SK-N-SH (cell line): ENCODE results near the gene SYCE1L. TPM values are rescaled to one million over a fixed set of nuclear protein-coding genes. Genes with fewer than 3 reads are reported as not detected.

ENCODE experiments used
- CTCF ChIA-PET: fragments of 300-600, 350-600 bp; formaldehyde crosslinking; extraction: SDS; loops from one replicate; lab custom pipeline; 2021; lab: Yijun Ruan, JAX
- POLR2A ChIA-PET: fragments of 350-600 bp; sonication (Branson Sonifier 250); formaldehyde crosslinking; extraction: SDS; loops from one replicate; lab custom pipeline; 2020; ENCODE audit warnings: antibody characterized with exemption, inconsistent platforms; lab: Yijun Ruan, JAX
- DNase-seq: peaks from one replicate; pipeline ENCODE4 v3.0.0; 2012
- H2AFZ ChIP-seq: fragments of 200-600 bp; sonication (generic); 2 replicates; pipeline ENCODE4 v1.8.1; 2016; ENCODE audit warnings: antibody characterized with exemption, mild to moderate bottlenecking, low read depth
- H3F3A ChIP-seq: fragments of 200-600 bp; sonication (generic); replicated peaks from 2 replicates; pipeline ENCODE3; 2016; ENCODE audit warnings: antibody characterized with exemption, mild to moderate bottlenecking; ENCODE audit not compliant: insufficient read depth
- H3K27ac ChIP-seq, 2 experiments: fragments of 200-500 bp in 1 of 2; fragments of 200-600 bp in 1 of 2; sonication (Bioruptor generic) in 1 of 2; sonication (generic), shearing (Covaris generic) in 1 of 2; 2 replicates each; pipeline versions ENCODE4 v1.5.1 to v1.6.1; 2014 to 2016; ENCODE audit warnings: low read depth in 2 of 2, inconsistent platforms in 1 of 2, low read length in 1 of 2, mild to moderate bottlenecking in 1 of 2, mixed read lengths in 1 of 2
- H3K27me3 ChIP-seq: fragments of 200-600 bp; sonication (generic), shearing (Covaris generic); 2 replicates; pipeline ENCODE4 v1.6.1; 2016; ENCODE audit warnings: mixed run types; ENCODE audit not compliant: insufficient read depth
- H3K36me3 ChIP-seq, 2 experiments: fragments of 200-500 bp in 1 of 2; fragments of 200-600 bp in 1 of 2; sonication (Bioruptor generic) in 1 of 2; sonication (generic) in 1 of 2; replicated peaks in 1 of 2; 2 replicates each; pipeline versions ENCODE3 to v1.5.1; 2014 to 2016; ENCODE audit warnings: low read length in 1 of 2, mild to moderate bottlenecking in 1 of 2; ENCODE audit not compliant: insufficient read depth in 2 of 2, control insufficient read depth in 1 of 2
- H3K4me1 ChIP-seq, 2 experiments: fragments of 200-500 bp in 1 of 2; fragments of 200-600 bp in 1 of 2; sonication (Bioruptor generic) in 1 of 2; sonication (generic), shearing (Covaris generic) in 1 of 2; 2 replicates each; pipeline versions ENCODE4 v1.5.1 to v1.6.1; 2014 to 2016; ENCODE audit warnings: low read depth in 1 of 2, low read length in 1 of 2, mixed run types in 1 of 2; ENCODE audit not compliant: insufficient read depth in 2 of 2, control insufficient read depth in 1 of 2
- H3K4me2 ChIP-seq: fragments of 200-600 bp; sonication (generic), shearing (Covaris generic); 2 replicates; pipeline ENCODE4 v1.6.1; 2017; ENCODE audit warnings: mixed run types
- H3K4me3 ChIP-seq, 2 experiments: fragments of 200-500 bp in 1 of 2; fragments of 200-600 bp in 1 of 2; sonication (Bioruptor generic) in 1 of 2; sonication (generic), shearing (Covaris generic) in 1 of 2; 2 replicates each; pipeline versions ENCODE4 v1.5.1 to v1.8.1; 2014 to 2016; ENCODE audit warnings: low read depth in 2 of 2, inconsistent platforms in 1 of 2, low read length in 1 of 2, mild to moderate bottlenecking in 1 of 2, mixed read lengths in 1 of 2, moderate library complexity in 1 of 2
- H3K79me2 ChIP-seq: fragments of 200-600 bp; sonication (generic); 2 replicates; pipeline ENCODE4 v1.8.1; 2017; ENCODE audit warnings: mild to moderate bottlenecking; ENCODE audit not compliant: insufficient read depth
- H3K9ac ChIP-seq: fragments of 200-600 bp; sonication (generic); 2 replicates; pipeline ENCODE4 v1.6.1; 2017; ENCODE audit warnings: mixed run types
- H3K9me2 ChIP-seq: fragments of 200-600 bp; sonication (generic); 2 replicates; pipeline ENCODE4 v1.6.1; 2017; ENCODE audit warnings: mixed run types
- H3K9me3 ChIP-seq: fragments of 200-600 bp; sonication (generic); 2 replicates; pipeline ENCODE4 v1.6.1; 2017; ENCODE audit warnings: mixed run types, mild to moderate bottlenecking, moderate library complexity
- H4K20me1 ChIP-seq: fragments of 200-600 bp; sonication (generic); 2 replicates; pipeline ENCODE4 v1.6.1; 2017; ENCODE audit warnings: mild to moderate bottlenecking, mixed run types; ENCODE audit not compliant: insufficient read depth
- CTCF ChIP-seq: fragments of 200-600 bp; sonication (generic); IDR thresholded peaks from 2 replicates; pipeline ENCODE4 v1.6.1; 2017; ENCODE audit warnings: antibody characterized with exemption, mild to moderate bottlenecking, moderate library complexity
- EP300 ChIP-seq, 2 experiments: IDR thresholded peaks; 2 replicates each; pipeline versions ENCODE4 v1.4.0 to v1.6.1; 2012; ENCODE audit warnings: borderline replicate concordance in 1 of 2, low read depth in 1 of 2, low read length in 1 of 2
- FOXJ3 ChIP-seq: sonication (generic); formaldehyde crosslinking; IDR thresholded peaks from 2 replicates; pipeline ENCODE4 v1.5.1; 2020; ENCODE audit warnings: mild to moderate bottlenecking, missing genetic modification reagents
- FOXM1 ChIP-seq: IDR thresholded peaks from 2 replicates; pipeline ENCODE4 v1.4.0; 2012; ENCODE audit warnings: low read depth, mild to moderate bottlenecking
- GABPA ChIP-seq: IDR thresholded peaks from 2 replicates; pipeline ENCODE4 v1.4.0; 2012; ENCODE audit warnings: low read depth, mild to moderate bottlenecking
- GATA2 ChIP-seq: sonication (generic); formaldehyde crosslinking; IDR thresholded peaks from 2 replicates; pipeline ENCODE4 v1.5.0; 2020; ENCODE audit warnings: mild to moderate bottlenecking, missing genetic modification reagents
- IRF3 ChIP-seq: fragments of 150-350 bp; IDR thresholded peaks from 2 replicates; pipeline ENCODE4 v1.6.1; 2016; ENCODE audit warnings: mild to moderate bottlenecking, low read depth, low read length
- NFIC ChIP-seq: IDR thresholded peaks from 2 replicates; pipeline ENCODE4 v1.4.0; 2012; ENCODE audit warnings: borderline replicate concordance
- NRF1 ChIP-seq: IDR thresholded peaks from 2 replicates; pipeline ENCODE4 v1.6.1; 2012; ENCODE audit warnings: low read depth, mild to moderate bottlenecking, low read length
- PBX3 ChIP-seq: IDR thresholded peaks from 2 replicates; pipeline ENCODE4; 2012
- RAD21 ChIP-seq: IDR thresholded peaks from 2 replicates; pipeline ENCODE4 v1.6.1; 2012; ENCODE audit warnings: mild to moderate bottlenecking, low read length
- RCOR1 ChIP-seq: fragments of 150-350 bp; IDR thresholded peaks from 2 replicates; pipeline ENCODE4 v1.6.1; 2017; ENCODE audit warnings: antibody characterized with exemption, low read length
- RFX5 ChIP-seq: IDR thresholded peaks from 2 replicates; pipeline ENCODE4 v1.6.1; 2012; ENCODE audit warnings: mild to moderate bottlenecking, improper control_type of control experiment, low read length
- SIN3A ChIP-seq: IDR thresholded peaks from 2 replicates; pipeline ENCODE4 v1.6.1; 2012; ENCODE audit warnings: low read depth, mild to moderate bottlenecking, low read length, moderate library complexity, borderline replicate concordance
- SMC3 ChIP-seq: IDR thresholded peaks from 2 replicates; pipeline ENCODE4 v1.6.1; 2012; ENCODE audit warnings: low read depth, low read length, improper control_type of control experiment
- TAF1 ChIP-seq: IDR thresholded peaks from 2 replicates; pipeline ENCODE4 v1.6.1; 2012; ENCODE audit warnings: low read depth, mild to moderate bottlenecking, low read length, moderate library complexity, borderline replicate concordance
- USF2 ChIP-seq: fragments of 150-350 bp; IDR thresholded peaks from 2 replicates; pipeline ENCODE4 v1.6.1; 2017; ENCODE audit warnings: antibody characterized with exemption, low read length, low read depth, borderline replicate concordance
- YY1 ChIP-seq: IDR thresholded peaks from 2 replicates; pipeline ENCODE4 v1.4.0; 2012; ENCODE audit warnings: low read depth, mild to moderate bottlenecking
- WGBS: methylation state at CpG from one replicate; pipeline ENCODE4 v1.1.6; 2017; ENCODE audit warnings: low lambda C conversion rate; 5-methylcytosine and 5-hydroxymethylcytosine counted together
- polyA plus RNA-seq, 3 experiments: library from polyadenylated mRNA; depleted of rRNA; stranded (reverse); fragments of >200 nt; gene quantifications; 2 replicates each; pipeline ENCODE4 v1.2.3, GENCODE V29; 2012

The SYCE1L gene
- polyA plus RNA-seq, 1 of the 3 experiments (the other 2 are of a cell fraction) = 3.5 TPM

GRCh38 chr16:77166726-77167125 is 32.5 kb upstream of the SYCE1L start:
- no peaks in the 10 kb centered on the region for H4K20me1 ChIP-seq
- no peak overlapping the region for H3K9ac ChIP-seq
- no peaks in the 10 kb centered on the region for H3K9me3 ChIP-seq
- H3K27ac ChIP-seq = no peak overlapping the region
- no peaks in the 10 kb centered on the region for H3F3A ChIP-seq
- no peak overlapping the region for H3K4me3 ChIP-seq
- H3K4me2 ChIP-seq = no peak overlapping the region
- H2AFZ ChIP-seq = no peak overlapping the region
- H3K4me1 ChIP-seq = peaks cover 0 to 2% of the 10 kb centered on the region in 2 experiments; a peak in 1 of 4 replicates
- ChIA-PET CTCF (interaction anchor here (1.1 to 1.4 kb wide), 2 partner anchors 31 to 513 kb away, joined by 3 to 7 read pairs; no protein-coding TSS in a partner anchor), POLR2A (no interaction called here)
- 24% methylated on average over 2 of the region's 2 CpGs for WGBS
- H3K27me3 ChIP-seq = no peaks in the 10 kb centered on the region
- no peak for TF ChIP-seq IRF3
- no peak for TF ChIP-seq TAF1
- TF ChIP-seq GABPA = no peak
- TF ChIP-seq CTCF = no peak
- TF ChIP-seq USF2 = no peak
- no peak for TF ChIP-seq SMC3
- TF ChIP-seq RFX5 = no peak
- no peak for TF ChIP-seq FOXJ3
- no peak for TF ChIP-seq YY1
- TF ChIP-seq PBX3 = no peak
- TF ChIP-seq SIN3A = no peak
- TF ChIP-seq EP300 (IDR thresholded peaks at IDR 0.05; ENCODE audit: borderline replicate concordance in 1 of 2, low read depth in 1 of 2, low read length in 1 of 2) = no peak
- no peak for TF ChIP-seq RAD21
- TF ChIP-seq GATA2 (CRISPR knock-in tag) = no peak
- TF ChIP-seq NRF1 = no peak
- TF ChIP-seq FOXM1 = no peak
- no peak for TF ChIP-seq NFIC
- no peak for TF ChIP-seq RCOR1
- H3K9me2 ChIP-seq = no peaks in the 10 kb centered on the region
- no peaks in the 10 kb centered on the region for H3K36me3 ChIP-seq
- no peaks in the 10 kb centered on the region for H3K79me2 ChIP-seq
- no peak for DNase-seq
